Stimulated activated CD4-positive, alpha-beta T cell treated with anti-CD3 and anti-CD28 coated beads, Interleukin-15, amount 100 ng/mL, for 48 hours (primary cell): ENCODE data around the gene ADNP.

Source experiments
- DNase-seq, 2 donors: peaks; one replicate each; pipeline ENCODE4 v3.0.0-alpha.2; 2020; ENCODE audit warnings: low read depth in 2 of 2

Gene ADNP

DNA sequence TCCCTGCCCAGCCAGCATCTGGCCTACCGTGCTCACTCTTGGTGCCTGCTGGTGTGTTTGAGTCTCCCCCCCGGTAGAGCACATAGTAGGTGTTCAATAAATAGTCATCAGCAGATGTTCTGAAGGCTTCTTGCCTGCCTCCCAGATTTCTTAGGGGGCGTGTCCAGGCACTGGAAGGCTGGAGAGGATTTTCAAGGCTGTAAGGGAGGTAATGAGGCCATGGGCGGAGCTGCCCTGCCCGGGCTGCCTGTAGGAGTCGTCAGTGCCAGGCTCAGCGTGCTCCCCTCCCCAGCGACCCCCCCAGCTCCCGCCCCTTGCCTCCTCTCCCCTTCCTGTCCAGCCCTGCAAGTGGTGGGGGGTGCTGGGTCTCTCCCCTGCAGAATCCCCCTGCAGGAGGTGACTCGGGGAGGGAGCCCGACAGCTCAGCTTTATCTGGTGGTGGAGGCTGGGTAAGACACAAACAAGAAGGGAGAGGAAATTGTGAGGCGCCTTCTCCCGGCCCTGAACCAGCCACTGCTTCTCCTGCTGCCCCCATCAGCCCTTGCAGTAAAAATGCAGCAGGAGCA, 80.4 kb downstream of the ADNP start:
- DNase-seq = no peak

DNA sequence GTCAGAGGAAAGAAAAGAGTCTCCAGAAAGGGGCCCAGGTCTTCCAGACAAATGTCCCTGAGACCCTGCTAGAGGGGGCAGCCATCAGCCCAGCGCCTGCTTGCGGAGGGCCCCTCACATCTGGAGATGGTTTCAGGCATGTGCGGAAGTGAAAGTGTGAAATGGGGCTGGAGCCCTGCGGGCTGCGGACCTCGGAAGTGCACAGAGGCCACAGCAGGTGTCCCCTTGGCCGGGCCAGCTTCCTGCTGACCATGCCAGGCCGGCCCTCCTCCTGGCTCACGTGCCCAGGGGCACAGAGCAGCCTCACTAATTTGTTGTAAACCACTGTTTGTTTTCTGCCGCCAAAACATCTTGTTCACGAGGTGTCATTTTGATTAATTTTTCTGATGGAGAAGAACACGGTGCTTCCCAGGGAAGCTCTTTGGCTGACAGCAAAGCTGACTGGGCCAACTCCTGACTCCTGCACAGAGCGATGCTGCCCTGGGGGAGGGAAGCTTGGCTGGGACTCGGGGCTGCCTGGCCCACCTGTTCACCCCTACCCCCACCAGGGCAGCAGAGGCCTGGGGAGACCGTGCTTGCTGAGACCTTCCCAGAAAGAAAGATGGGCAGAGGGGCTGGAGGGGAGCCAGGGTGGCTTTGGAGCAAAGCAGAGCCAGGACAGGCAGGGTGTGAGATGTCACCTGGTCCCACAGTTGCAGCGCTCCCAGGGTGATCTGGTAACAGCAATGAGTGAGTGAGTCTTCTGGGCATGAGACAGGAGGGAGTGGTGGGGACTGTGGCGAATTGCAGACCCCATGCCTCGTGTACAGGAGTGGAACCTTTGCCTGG, 82.2 kb downstream of the ADNP start:
- no peak for DNase-seq

DNA sequence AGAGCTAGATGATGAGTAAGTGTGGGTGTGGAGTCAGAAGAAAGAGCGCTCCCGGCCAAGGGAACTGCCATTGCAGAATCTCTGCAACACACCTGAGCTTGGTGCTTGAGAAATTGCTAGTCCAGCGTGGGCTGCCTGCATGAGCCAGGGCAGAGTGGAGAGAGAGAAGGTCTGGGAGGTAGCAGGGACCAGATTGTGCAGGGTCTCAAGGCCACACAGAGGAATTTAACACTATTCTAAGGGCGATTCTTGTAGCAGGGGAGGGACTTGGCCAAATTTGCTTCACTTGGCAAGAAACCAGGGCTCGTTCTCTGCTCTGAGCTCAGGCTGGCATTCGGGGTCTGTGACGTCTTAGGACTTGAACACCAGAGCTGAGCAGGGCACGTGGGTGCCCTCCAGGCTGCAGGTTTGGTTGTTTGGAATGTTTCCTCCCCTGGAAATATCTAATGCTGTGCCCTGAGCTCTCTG, 82.9 kb downstream of the ADNP start:
- DNase-seq = no peak

DNA sequence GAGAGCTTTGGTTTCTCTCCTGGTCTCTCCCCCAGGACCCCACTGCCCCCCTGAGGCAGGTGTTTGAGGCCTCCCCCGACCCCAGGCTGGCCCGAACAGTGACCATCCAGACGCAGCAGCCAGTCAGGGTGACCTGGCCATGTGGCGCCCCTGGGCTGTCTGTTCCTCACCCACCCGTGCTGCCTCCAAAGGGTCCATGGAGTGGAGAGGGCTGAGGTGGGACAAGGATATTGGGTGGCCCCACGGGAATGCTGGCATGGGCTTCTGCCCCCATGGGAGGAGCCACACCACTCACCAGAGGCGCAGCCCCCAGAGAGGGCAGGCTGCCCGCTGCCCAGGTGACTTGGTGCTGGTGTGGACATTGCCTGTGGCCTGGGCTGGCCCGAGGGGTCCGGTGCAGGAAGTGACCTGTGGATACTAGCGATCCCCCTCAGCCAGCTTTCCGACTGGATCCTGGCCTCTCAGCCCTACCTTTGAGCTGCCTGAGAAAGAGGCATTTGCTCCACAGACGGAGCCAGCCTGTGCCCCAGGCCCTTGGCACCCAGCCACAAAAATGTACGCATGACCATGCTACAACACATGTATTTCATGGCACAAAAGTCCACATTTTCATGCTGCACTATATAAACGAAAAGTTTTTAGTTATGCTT, 85.5 kb downstream of the ADNP start:
- no peak for DNase-seq

DNA sequence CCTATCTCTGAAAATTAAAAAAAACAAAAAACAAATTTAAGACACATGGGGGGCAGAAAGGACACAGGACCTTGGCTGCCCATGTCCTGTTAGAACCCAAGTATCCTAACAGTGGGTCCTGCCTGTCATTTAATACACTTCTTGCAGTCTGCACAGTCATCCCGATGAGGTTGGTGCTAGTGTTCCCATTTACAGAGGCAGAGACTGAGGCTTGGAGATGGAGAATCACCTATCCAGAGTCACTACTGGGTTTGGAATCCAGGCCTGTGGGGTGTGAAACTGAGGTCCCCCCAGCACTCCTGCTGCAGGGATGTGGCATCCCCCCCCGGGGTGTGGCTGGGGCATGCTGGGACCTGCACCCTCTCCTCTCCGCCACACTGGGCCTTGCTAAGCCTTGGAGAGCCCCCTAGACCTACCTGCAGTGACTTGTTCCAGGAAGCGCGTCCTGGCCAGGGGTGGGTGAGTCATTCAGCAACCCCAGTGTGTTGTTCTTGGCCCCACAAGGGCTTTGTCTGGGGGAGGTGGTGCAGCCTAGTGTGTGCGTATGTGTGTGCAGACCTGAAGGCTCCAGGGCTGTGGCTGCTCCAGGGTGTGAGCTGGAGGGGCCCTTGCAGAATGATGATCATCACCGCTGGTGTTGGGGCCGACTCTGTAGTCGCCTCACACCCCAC, 86.7 kb downstream of the ADNP start:
- peak; percentile 29 to 35 for DNase-seq

DNA sequence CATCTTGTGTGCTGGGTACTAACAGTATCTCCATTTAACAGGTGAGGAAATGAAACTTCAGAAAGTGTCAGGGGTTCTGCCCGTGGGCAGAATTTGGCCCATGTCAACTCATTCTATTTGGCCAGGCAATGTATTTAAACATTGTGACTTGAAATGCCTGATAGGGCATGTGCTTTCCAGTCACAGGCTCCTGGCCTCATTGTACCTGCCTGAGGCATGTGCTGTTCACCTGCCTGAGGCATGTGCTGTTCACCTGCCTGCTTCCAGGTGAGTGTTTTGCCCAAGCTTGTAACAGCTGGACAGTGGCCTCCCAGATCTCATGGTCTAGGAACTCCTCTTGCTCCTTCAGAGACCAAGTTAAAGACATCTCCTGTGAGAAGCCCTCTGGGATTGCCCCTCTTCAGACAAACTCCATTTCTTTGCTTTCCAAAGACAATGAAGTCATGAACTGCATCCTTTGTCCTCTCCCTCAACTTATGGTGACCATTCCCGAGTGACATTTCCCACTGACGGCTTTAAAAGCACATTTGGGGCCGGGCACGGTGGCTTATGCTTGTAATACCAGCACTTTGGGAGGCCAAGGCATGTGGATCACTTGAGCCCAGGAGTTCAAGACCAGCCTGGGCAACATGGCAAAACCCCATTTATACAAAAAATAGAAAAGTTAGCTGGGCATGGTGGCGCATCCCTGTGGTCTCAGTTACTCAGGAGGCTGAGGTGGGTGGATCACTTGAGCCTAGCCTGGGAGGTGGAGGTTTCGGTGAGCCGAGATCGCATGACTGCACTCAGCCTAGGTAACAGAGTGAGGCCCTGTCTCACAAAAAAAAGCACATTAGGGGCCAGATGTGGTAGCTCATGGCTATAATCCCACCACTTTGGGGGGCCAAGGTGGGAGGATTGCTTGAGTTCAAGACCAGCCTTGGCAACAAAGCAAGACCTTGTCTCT, 87.6 kb downstream of the ADNP start:
- DNase-seq = no peak

GRCh38 chr20:50842821-50843220, 88.4 kb downstream of the ADNP start:
- no peak for DNase-seq
